Testis (tissue), 2 donors: Measurements from ENCODE around the gene ADAMTS16.

Experiments
- POLR2A ChIP-seq: fragments of 450-650 bp; IDR thresholded peaks from one replicate; pipeline ENCODE4 v1.6.1; 2017; ENCODE audit warnings: antibody characterized with exemption, mild to moderate bottlenecking, moderate library complexity
- TF ChIP-seq, protein P1 (sequence below), 3 experiments: fragments of 450-650 bp in 2 of 3; fragments of 200-600 bp in 1 of 3; sonication (generic) in 1 of 3; IDR thresholded peaks; one replicate each; pipeline ENCODE4 v1.5.1; 2016 to 2019; ENCODE audit warnings: antibody characterized with exemption in 3 of 3, mild to moderate bottlenecking in 2 of 3, moderate library complexity in 1 of 3

DNA sequence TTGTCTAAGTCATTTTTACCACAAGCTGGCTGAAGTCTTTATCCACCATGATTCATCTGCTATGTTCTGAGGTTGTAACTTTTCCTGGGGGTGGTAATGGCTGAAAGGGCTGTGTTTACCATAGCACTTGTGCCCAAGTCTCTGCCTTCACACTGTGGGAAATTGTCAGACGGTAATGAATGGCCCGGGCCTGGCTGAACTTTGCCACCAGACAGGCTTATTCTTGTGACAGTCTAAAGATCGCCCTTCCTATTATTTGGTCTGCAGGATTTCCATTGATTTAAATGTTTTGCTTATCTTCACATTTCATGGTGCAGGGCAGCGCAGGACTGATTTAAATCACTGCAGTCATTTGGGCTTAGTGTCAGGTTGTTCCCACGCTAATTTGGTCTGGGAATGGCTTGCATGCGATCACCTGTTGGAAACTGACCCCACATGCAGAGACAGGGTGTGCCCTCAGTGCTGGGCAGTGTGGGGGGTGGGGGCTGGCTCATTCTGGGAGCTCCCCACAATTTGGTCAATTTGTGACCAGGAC is 173.0 kb downstream of the ADAMTS16 start:
- TF ChIP-seq, protein P1, sequence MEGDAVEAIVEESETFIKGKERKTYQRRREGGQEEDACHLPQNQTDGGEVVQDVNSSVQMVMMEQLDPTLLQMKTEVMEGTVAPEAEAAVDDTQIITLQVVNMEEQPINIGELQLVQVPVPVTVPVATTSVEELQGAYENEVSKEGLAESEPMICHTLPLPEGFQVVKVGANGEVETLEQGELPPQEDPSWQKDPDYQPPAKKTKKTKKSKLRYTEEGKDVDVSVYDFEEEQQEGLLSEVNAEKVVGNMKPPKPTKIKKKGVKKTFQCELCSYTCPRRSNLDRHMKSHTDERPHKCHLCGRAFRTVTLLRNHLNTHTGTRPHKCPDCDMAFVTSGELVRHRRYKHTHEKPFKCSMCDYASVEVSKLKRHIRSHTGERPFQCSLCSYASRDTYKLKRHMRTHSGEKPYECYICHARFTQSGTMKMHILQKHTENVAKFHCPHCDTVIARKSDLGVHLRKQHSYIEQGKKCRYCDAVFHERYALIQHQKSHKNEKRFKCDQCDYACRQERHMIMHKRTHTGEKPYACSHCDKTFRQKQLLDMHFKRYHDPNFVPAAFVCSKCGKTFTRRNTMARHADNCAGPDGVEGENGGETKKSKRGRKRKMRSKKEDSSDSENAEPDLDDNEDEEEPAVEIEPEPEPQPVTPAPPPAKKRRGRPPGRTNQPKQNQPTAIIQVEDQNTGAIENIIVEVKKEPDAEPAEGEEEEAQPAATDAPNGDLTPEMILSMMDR (IDR thresholded peaks at IDR 0.05), result no peak
- no peak for TF ChIP-seq POLR2A
